ENCODE results near the gene SGSM2. TPM values are rescaled to one million over a fixed set of nuclear protein-coding genes. Genes with fewer than 3 reads are reported as not detected.

SGSM2 gene
- total RNA-seq, 1 donor from 2014 or later, result 13.4 TPM

GRCh38 chr17:2386400-2387085, 49.2 kb downstream of the SGSM2 start:
- DNase-seq (ENCODE audit: low read depth) (peak; percentile 38), FAIRE-seq (no peak)
- no peak overlapping the region for H3K4me3 ChIP-seq (ENCODE audit: low read depth, low read length)
- peaks cover 23% of the 10 kb centered on the region for H3K36me3 ChIP-seq (ENCODE audit: control insufficient read depth, insufficient read depth, low read length)
- no peak for TF ChIP-seq CTCF (IDR thresholded peaks at IDR 0.05; ENCODE audit: insufficient read depth, low read length, severe bottlenecking)
- no peaks in the 10 kb centered on the region for H3K27me3 ChIP-seq (ENCODE audit: control insufficient read depth, insufficient read depth, low read length)

DNA sequence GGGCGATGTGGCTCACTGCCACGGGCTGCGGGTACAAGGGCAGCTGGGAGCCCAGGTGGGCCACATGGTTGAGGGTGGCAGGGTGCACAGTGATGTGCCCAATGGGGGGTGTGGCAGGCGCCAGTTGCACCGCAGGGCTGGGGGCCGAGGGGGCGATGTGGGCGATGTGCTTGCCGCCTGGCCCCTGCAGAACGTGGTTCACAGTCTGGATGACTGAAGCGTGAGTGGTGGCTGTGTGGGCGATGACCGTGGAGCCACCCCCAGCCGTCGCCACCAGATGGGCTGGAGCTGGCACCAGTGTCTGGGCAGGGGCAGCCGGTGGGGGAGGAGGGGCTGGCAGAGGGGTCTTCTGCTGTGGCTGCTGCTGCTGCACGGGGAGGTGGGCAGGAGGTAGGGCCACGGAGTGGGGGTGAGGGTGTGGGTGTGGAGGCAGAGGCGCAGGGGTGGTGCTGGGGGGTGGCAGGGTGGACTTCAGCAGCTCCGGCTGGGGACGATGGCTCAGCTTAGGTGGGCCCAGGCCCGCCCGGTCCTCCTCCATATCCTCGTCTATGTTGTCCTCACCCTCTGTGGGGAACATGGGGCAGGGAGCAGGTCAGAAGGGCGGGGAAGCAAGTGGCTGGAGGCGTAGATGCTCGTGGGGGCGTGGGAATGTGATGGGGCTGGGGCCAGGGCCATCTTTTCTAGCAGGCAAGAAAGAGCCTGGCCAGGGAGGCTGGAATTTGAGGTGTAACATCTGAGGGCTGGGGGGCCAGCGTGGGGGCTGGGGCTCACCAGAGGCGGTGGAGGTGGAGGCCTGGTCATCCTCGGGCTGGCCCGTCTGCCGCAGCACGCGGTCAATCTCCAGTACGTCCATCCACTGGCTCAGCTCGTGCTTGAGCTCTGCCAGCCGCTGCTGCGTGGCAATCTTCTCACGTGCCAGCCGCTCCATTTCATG, 50.1 kb downstream of the SGSM2 start:
- no peaks in the 10 kb centered on the region for H3K27me3 ChIP-seq (ENCODE audit: control insufficient read depth, insufficient read depth, low read length)
- no peak for TF ChIP-seq CTCF (IDR thresholded peaks at IDR 0.05; ENCODE audit: insufficient read depth, low read length, severe bottlenecking)
- H3K4me3 ChIP-seq (ENCODE audit: low read depth, low read length), result no peak overlapping the region
- no peak for FAIRE-seq
- peaks cover 26% of the 10 kb centered on the region for H3K36me3 ChIP-seq (ENCODE audit: control insufficient read depth, insufficient read depth, low read length)
- DNase-seq (ENCODE audit: low read depth), result no peak

DNA sequence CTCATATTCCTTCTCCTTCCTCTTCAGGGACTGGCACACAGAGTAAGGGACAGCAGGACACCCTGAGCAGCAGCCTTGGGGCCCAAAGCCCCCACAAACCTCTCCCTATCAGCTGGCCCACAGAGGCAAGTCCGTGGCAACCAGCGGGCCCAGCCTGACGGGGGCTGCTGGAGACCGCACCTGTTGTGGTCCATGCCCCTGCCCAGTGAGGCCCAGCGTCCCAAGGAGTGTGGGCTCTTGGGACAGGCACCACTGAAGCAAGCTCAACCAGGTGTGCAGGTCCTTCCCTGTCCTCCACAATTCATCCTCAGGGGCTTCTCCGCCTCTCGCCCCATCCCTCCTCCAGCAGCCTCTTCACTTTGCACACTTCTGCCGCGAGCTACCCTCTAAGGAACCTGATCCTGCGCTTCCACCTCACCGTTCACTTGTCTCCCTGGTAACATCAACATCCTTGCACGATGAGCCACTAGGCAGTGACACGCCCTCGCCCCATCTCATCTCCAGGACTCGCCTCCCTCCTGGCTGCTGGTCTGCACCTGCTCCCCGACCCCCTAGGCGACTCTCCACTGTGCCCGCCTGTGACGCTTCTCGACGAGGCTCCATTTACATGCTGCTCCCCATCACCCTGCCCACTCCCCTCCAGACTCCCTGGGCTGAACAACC, 50.9 kb downstream of the SGSM2 start:
- peaks cover 26% of the 10 kb centered on the region for H3K36me3 ChIP-seq (ENCODE audit: control insufficient read depth, insufficient read depth, low read length)
- FAIRE-seq, result no peak

GRCh38 chr17:2388683-2389055, 51.4 kb downstream of the SGSM2 start:
- Histone ChIP-seq H3K36me3 (ENCODE audit: control insufficient read depth, insufficient read depth, low read length) (peaks cover 26% of the 10 kb centered on the region), H3K27me3 (ENCODE audit: control insufficient read depth, insufficient read depth, low read length) (no peaks in the 10 kb centered on the region), H3K4me3 (ENCODE audit: low read depth, low read length) (no peak overlapping the region)
- FAIRE-seq (no peak), DNase-seq (ENCODE audit: low read depth) (no peak)
- TF ChIP-seq CTCF (IDR thresholded peaks at IDR 0.05; ENCODE audit: insufficient read depth, low read length, severe bottlenecking), result no peak

More for the DNA sequence above, 50.9 kb downstream of the SGSM2 start:
- TF ChIP-seq CTCF (IDR thresholded peaks at IDR 0.05; ENCODE audit: insufficient read depth, low read length, severe bottlenecking), result no peak
- Histone ChIP-seq H3K4me3 (ENCODE audit: low read depth, low read length) (no peak overlapping the region), H3K27me3 (ENCODE audit: control insufficient read depth, insufficient read depth, low read length) (no peaks in the 10 kb centered on the region)
- DNase-seq (ENCODE audit: low read depth), result no peak

GRCh38 chr17:2390199-2390836, 53.0 kb downstream of the SGSM2 start:
- peaks cover 26% of the 10 kb centered on the region for H3K36me3 ChIP-seq (ENCODE audit: control insufficient read depth, insufficient read depth, low read length)
- FAIRE-seq (no peak), DNase-seq (ENCODE audit: low read depth) (no peak)
- no peaks in the 10 kb centered on the region for H3K27me3 ChIP-seq (ENCODE audit: control insufficient read depth, insufficient read depth, low read length)
- no peak overlapping the region for H3K4me3 ChIP-seq (ENCODE audit: low read depth, low read length)
- no peak for TF ChIP-seq CTCF (IDR thresholded peaks at IDR 0.05; ENCODE audit: insufficient read depth, low read length, severe bottlenecking)

All from bronchial epithelial cell (primary cell).